ENCODE results near the gene NEB. TPM values are rescaled to one million over a fixed set of nuclear protein-coding genes. Genes with fewer than 3 reads are reported as not detected.
"Not testable (repeated sequence)": the region's sequence is repeated elsewhere in the genome, so short reads cannot be mapped to it uniquely, and the experiment has no call there.

NEB gene
- total RNA-seq, 1 donor from 2014 or later, result 0.08 TPM

- H3K36me3 Mint-ChIP-seq (ENCODE audit: low read depth), result no peaks in the 10 kb centered on the region
Observed at GRCh38 chr2:151711025-151711424, 23.3 kb downstream of the NEB start.

DNA sequence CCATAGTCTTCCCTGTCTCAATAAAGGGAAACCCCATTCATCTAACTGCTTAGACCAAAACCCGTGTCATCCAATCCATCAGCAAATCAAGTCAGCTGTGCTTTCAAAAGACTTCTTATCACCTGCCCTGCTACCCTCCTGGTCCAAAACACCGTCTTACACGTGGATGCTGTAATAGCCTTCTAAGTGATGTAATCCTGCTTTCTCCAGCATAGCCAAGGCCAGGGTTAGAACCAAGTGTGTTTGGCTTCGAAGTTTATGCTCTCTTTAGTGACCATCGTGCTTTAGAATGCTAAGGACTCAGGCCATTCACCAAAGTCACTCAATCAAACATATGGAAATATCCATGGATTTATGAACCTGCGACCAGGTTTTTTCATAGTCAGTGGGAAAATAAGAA, 25.5 kb downstream of the NEB start:
- intact Hi-C loops (cut with micrococcal nuclease), result no loop called here
- H3K4me1 Mint-ChIP-seq (ENCODE audit: low read depth), result no peaks in the 10 kb centered on the region
- H3K4me3 Mint-ChIP-seq, result no peak overlapping the region
- no peaks in the 10 kb centered on the region for H3K27me3 Mint-ChIP-seq (ENCODE audit: insufficient read depth)
- H3K27ac Mint-ChIP-seq, result no peak overlapping the region
- H3K9me3 Mint-ChIP-seq, result no peaks in the 10 kb centered on the region
- DNase-seq (ENCODE audit: low spot score), result no peak
- no peaks in the 10 kb centered on the region for H3K36me3 Mint-ChIP-seq (ENCODE audit: low read depth)

More at GRCh38 chr2:151711025-151711424, 23.3 kb downstream of the NEB start:
- H3K9me3 Mint-ChIP-seq, result no peaks in the 10 kb centered on the region
- no peaks in the 10 kb centered on the region for H3K4me1 Mint-ChIP-seq (ENCODE audit: low read depth)
- intact Hi-C loops (cut with micrococcal nuclease), result no loop called here
- no peaks in the 10 kb centered on the region for H3K27me3 Mint-ChIP-seq (ENCODE audit: insufficient read depth)
- no peak overlapping the region for H3K27ac Mint-ChIP-seq
- no peak for DNase-seq (ENCODE audit: low spot score)
- no peak overlapping the region for H3K4me3 Mint-ChIP-seq

GRCh38 chr2:151707857-151708256, 26.4 kb downstream of the NEB start:
- H3K9me3 Mint-ChIP-seq, result no peaks in the 10 kb centered on the region
- DNase-seq (ENCODE audit: low spot score), result no peak
- H3K27me3 Mint-ChIP-seq (ENCODE audit: insufficient read depth), result no peaks in the 10 kb centered on the region
- no peaks in the 10 kb centered on the region for H3K4me1 Mint-ChIP-seq (ENCODE audit: low read depth)
- H3K36me3 Mint-ChIP-seq (ENCODE audit: low read depth), result no peaks in the 10 kb centered on the region
- intact Hi-C loops (cut with micrococcal nuclease), result no loop called here
- H3K27ac Mint-ChIP-seq, result no peak overlapping the region
- H3K4me3 Mint-ChIP-seq, result no peak overlapping the region

- H3K9me3 Mint-ChIP-seq; intact Hi-C loops (cut with micrococcal nuclease); H3K4me3 Mint-ChIP-seq; H3K27ac Mint-ChIP-seq; H3K36me3 Mint-ChIP-seq (ENCODE audit: low read depth); H3K27me3 Mint-ChIP-seq (ENCODE audit: insufficient read depth); DNase-seq (ENCODE audit: low spot score); H3K4me1 Mint-ChIP-seq (ENCODE audit: low read depth): not testable (repeated sequence)
Observed at GRCh38 chr2:151704480-151704961, 29.8 kb downstream of the NEB start.

- H3K9me3 Mint-ChIP-seq; DNase-seq (ENCODE audit: low spot score); H3K4me3 Mint-ChIP-seq; H3K4me1 Mint-ChIP-seq (ENCODE audit: low read depth); H3K36me3 Mint-ChIP-seq (ENCODE audit: low read depth); H3K27ac Mint-ChIP-seq; intact Hi-C loops (cut with micrococcal nuclease); H3K27me3 Mint-ChIP-seq (ENCODE audit: insufficient read depth): not testable (repeated sequence)
Observed at GRCh38 chr2:151698134-151698533, 36.1 kb downstream of the NEB start.

DNA sequence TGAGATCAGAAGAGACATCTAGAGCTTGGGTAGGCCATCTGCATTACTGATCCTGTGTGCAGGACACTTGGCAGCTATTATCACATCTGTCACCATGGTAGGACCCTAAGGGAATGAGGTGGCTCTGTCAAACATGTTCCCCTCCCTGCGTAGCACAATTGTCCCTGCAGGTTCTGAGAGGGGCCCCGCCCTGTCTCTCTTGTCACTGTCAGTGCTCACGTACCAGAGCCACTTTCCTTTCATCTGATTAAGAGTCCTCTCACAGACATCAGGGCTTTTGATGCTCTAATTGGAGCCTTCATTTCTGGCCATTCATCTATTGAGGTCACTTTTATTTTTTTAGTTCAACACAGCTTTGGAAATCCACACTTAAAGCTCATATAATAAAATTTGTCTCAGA, 38.5 kb downstream of the NEB start:
- DNase-seq (ENCODE audit: low spot score), result no peak
- intact Hi-C loops (cut with micrococcal nuclease), result no loop called here
- no peak overlapping the region for H3K27ac Mint-ChIP-seq

GRCh38 chr2:151691631-151692030, 42.6 kb downstream of the NEB start:
- H3K27ac Mint-ChIP-seq, result no peak overlapping the region
- no peaks in the 10 kb centered on the region for H3K4me1 Mint-ChIP-seq (ENCODE audit: low read depth)
- H3K36me3 Mint-ChIP-seq (ENCODE audit: low read depth), result no peaks in the 10 kb centered on the region
- intact Hi-C loops (cut with micrococcal nuclease), result no loop called here
- no peak for DNase-seq (ENCODE audit: low spot score)
- H3K9me3 Mint-ChIP-seq, result no peaks in the 10 kb centered on the region
- H3K27me3 Mint-ChIP-seq (ENCODE audit: insufficient read depth), result no peaks in the 10 kb centered on the region
- H3K4me3 Mint-ChIP-seq, result no peak overlapping the region

More for the DNA sequence above, 38.5 kb downstream of the NEB start:
- no peak overlapping the region for H3K4me3 Mint-ChIP-seq
- no peaks in the 10 kb centered on the region for H3K9me3 Mint-ChIP-seq
- H3K36me3 Mint-ChIP-seq (ENCODE audit: low read depth), result no peaks in the 10 kb centered on the region
- no peaks in the 10 kb centered on the region for H3K4me1 Mint-ChIP-seq (ENCODE audit: low read depth)
- no peaks in the 10 kb centered on the region for H3K27me3 Mint-ChIP-seq (ENCODE audit: insufficient read depth)

GRCh38 chr2:151688719-151689118, 45.6 kb downstream of the NEB start:
- no peak for DNase-seq (ENCODE audit: low spot score)
- H3K36me3 Mint-ChIP-seq (ENCODE audit: low read depth), result no peaks in the 10 kb centered on the region
- H3K4me3 Mint-ChIP-seq, result no peak overlapping the region
- intact Hi-C loops (cut with micrococcal nuclease), result no loop called here
- H3K4me1 Mint-ChIP-seq (ENCODE audit: low read depth), result no peaks in the 10 kb centered on the region
- H3K9me3 Mint-ChIP-seq, result no peaks in the 10 kb centered on the region
- no peak overlapping the region for H3K27ac Mint-ChIP-seq
- H3K27me3 Mint-ChIP-seq (ENCODE audit: insufficient read depth), result no peaks in the 10 kb centered on the region

DNA sequence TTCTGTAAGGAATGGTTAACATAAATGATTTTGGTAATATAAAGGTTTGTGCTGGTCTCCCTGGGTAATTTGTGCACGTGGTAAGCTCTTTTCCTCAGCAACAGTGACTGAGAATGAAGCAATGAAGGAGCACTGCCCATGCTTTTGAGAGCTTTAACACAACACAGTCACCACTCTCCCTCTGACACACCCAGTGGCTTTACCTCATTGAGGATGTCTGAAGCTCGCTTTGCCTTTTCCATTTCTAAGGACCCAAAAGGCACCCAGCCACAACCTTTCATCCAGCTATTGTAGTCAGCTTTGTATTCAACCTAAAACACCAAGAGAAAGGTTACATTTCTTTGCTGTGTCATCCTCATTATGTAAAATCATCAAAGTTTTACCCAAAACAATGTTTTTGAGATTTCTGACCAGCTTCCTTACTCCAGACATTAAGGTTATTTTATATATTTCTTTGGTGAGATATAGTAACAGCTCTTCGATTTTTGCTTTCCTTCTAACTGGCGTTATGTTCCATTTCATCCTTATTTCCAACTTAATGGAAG, 51.7 kb downstream of the NEB start:
- no peaks in the 10 kb centered on the region for H3K9me3 Mint-ChIP-seq
- no peaks in the 10 kb centered on the region for H3K36me3 Mint-ChIP-seq (ENCODE audit: low read depth)
- DNase-seq (ENCODE audit: low spot score), result no peak

DNA sequence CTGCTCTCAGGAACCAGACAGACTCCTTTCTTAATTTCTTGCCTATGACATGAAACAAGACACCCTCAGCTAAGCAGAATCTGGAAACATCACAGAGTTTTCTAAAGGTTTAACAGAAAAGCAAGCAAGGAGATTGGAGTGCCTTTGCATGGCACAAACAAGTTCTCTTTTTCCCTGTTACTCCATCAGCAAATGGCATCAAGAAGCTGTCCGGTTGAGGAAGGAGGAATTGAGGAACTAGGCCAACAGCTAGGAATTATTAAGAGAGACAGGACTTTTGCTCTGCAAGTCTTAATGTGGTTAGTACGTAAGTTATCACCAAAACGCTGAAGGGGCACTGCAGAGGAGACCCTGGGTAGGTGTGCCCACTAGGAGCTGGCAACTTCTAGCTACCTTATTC, 53.2 kb downstream of the NEB start:
- H3K9me3 Mint-ChIP-seq, result no peaks in the 10 kb centered on the region
- no peaks in the 10 kb centered on the region for H3K4me1 Mint-ChIP-seq (ENCODE audit: low read depth)
- H3K4me3 Mint-ChIP-seq, result no peak overlapping the region
- peaks cover 11% of the 10 kb centered on the region for H3K27me3 Mint-ChIP-seq (ENCODE audit: insufficient read depth)
- no peak overlapping the region for H3K27ac Mint-ChIP-seq
- no peak for DNase-seq (ENCODE audit: low spot score)
- intact Hi-C loops (cut with micrococcal nuclease), result no loop called here
- H3K36me3 Mint-ChIP-seq (ENCODE audit: low read depth), result no peaks in the 10 kb centered on the region

More for the DNA sequence above, 51.7 kb downstream of the NEB start:
- Mint-ChIP-seq H3K27me3 (ENCODE audit: insufficient read depth) (peaks cover 1% of the 10 kb centered on the region), H3K4me3 (no peak overlapping the region), H3K27ac (no peak overlapping the region), H3K4me1 (ENCODE audit: low read depth) (no peaks in the 10 kb centered on the region)
- intact Hi-C loops (cut with micrococcal nuclease), result no loop called here

DNA sequence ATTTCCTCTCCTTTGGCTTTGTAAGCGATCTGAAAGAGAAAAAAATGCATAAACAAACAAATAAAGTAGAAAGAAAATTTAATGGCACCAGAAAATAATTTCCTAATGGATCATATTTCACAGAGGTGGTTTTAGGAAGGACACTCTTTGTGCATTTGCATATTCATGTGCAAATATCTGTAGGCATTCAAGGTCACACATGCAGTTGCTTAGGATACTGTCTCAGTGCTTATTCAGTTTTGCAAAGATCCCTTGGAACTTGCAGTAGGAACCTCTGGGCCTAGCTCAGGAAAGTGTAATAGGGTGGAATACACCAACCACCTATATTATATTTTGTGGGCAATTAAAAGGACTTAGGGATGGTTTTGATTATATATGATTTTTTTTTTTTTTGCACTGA, 54.3 kb downstream of the NEB start:
- no peak overlapping the region for H3K4me3 Mint-ChIP-seq
- H3K9me3 Mint-ChIP-seq, result no peaks in the 10 kb centered on the region
- DNase-seq (ENCODE audit: low spot score), result no peak
- H3K27ac Mint-ChIP-seq, result no peak overlapping the region
- no peaks in the 10 kb centered on the region for H3K36me3 Mint-ChIP-seq (ENCODE audit: low read depth)
- H3K27me3 Mint-ChIP-seq (ENCODE audit: insufficient read depth), result peaks cover 11% of the 10 kb centered on the region
- intact Hi-C loops (cut with micrococcal nuclease), result no loop called here
- no peaks in the 10 kb centered on the region for H3K4me1 Mint-ChIP-seq (ENCODE audit: low read depth)

DNA sequence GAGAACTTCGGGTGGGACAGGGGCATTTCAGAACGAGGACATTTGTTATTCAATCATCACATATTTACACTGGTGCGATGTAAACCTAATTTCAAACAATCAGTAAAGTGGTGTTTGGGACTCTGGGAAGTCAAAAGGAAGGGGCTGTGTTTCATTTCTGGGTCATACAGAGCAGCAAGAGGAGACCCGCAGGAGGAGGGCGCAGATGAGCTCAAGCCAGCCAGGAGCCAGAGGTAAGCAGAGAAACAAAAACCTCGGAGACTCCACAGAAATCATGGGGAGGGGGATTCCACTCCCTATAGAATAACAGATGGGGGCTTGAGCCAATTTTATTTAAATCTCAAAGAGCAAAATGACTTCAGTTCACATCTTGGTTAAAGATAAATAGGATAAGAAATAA, 55.4 kb downstream of the NEB start:
- H3K4me3 Mint-ChIP-seq, result no peak overlapping the region
- DNase-seq (ENCODE audit: low spot score), result no peak
- no peaks in the 10 kb centered on the region for H3K9me3 Mint-ChIP-seq
- no peak overlapping the region for H3K27ac Mint-ChIP-seq
- H3K36me3 Mint-ChIP-seq (ENCODE audit: low read depth), result no peaks in the 10 kb centered on the region
- H3K27me3 Mint-ChIP-seq (ENCODE audit: insufficient read depth), result peaks cover 11% of the 10 kb centered on the region
- intact Hi-C loops (cut with micrococcal nuclease), result no loop called here
- H3K4me1 Mint-ChIP-seq (ENCODE audit: low read depth), result no peaks in the 10 kb centered on the region

DNA sequence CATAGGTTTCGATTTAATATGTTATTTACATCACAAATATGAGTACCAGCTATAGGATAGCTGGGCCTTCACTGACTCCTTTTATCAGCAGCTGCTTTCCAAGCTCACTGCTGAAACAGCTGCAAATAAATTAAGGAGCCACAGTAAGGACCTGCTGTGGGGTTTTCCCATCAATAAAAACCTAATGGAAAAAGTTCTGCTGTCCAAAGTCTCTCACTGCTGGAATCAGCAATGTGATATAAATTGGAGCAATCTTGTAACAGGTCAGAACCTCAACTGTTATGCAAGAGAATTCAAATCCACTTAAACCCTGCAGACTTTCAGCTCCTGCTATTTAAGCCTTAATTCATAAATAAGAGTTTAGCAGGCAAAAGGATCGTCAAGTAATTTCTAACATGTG, 61.3 kb downstream of the NEB start:
- intact Hi-C loops (cut with micrococcal nuclease), result no loop called here
- H3K4me3 Mint-ChIP-seq, result no peak overlapping the region
- H3K36me3 Mint-ChIP-seq (ENCODE audit: low read depth), result no peaks in the 10 kb centered on the region
- peaks cover 9% of the 10 kb centered on the region for H3K27me3 Mint-ChIP-seq (ENCODE audit: insufficient read depth)
- peaks cover 14% of the 10 kb centered on the region for H3K4me1 Mint-ChIP-seq (ENCODE audit: low read depth)
- DNase-seq (ENCODE audit: low spot score), result no peak
- H3K27ac Mint-ChIP-seq, result no peak overlapping the region
- H3K9me3 Mint-ChIP-seq, result no peaks in the 10 kb centered on the region

- DNase-seq (ENCODE audit: low spot score), result no peak
- Mint-ChIP-seq H3K36me3 (ENCODE audit: low read depth) (no peaks in the 10 kb centered on the region), H3K27me3 (ENCODE audit: insufficient read depth) (peaks cover 9% of the 10 kb centered on the region), H3K4me1 (ENCODE audit: low read depth) (peaks cover 14% of the 10 kb centered on the region), H3K9me3 (no peaks in the 10 kb centered on the region), H3K27ac (no peak overlapping the region), H3K4me3 (no peak overlapping the region)
- intact Hi-C loops (cut with micrococcal nuclease), result no loop called here
Observed at GRCh38 chr2:151672277-151672676, 62.0 kb downstream of the NEB start.

Data from activated T-helper 1 cell treated with anti-CD3 and anti-CD28 coated beads, Interleukin-12 subunit alpha, Interleukin-12 subunit beta, Interleukin-2, Interleukin-4 antibody, amounts not matched to agents 30 ng/mL and 10 ng/mL and 1 ng/mL, durations not matched to agents 14 hours and 24 hours and 36 hours (primary cell).